Uterus (tissue), 2 donors: Measurements from ENCODE around the gene KDM4C.

Experiments
- CTCF ChIP-seq, 4 experiments: fragments of 200-600 bp in 2 of 4; fragments of 450-650 bp in 2 of 4; sonication (generic) in 2 of 4; IDR thresholded peaks; one replicate each; pipeline ENCODE4 v1.5.1; 2016 to 2019; ENCODE audit warnings: antibody characterized with exemption in 4 of 4, mild to moderate bottlenecking in 2 of 4, moderate library complexity in 1 of 4
- POLR2A ChIP-seq, 2 donors: fragments of 450-650 bp; IDR thresholded peaks; one replicate each; pipeline ENCODE4 v1.6.1; 2016; ENCODE audit warnings: antibody characterized with exemption in 2 of 2, mild to moderate bottlenecking in 1 of 2, moderate library complexity in 1 of 2

- no peak for TF ChIP-seq CTCF (IDR thresholded peaks at IDR 0.05)
- no peak for TF ChIP-seq POLR2A (IDR thresholded peaks at IDR 0.05)
These were observed 238.5 kb downstream of the KDM4C start for GRCh38 chr9:6996061-6996854.
